OCI-M1 (cell line): Measurements from ENCODE around the gene LIPG.
"Not testable (repeated sequence)": the region's sequence is repeated elsewhere in the genome, so short reads cannot be mapped to it uniquely, and the experiment has no call there.

ENCODE experiments used
- DNase-seq: peaks from one replicate; lab custom pipeline; 2025; lab: John Stamatoyannopoulos, UW

LIPG gene

DNA sequence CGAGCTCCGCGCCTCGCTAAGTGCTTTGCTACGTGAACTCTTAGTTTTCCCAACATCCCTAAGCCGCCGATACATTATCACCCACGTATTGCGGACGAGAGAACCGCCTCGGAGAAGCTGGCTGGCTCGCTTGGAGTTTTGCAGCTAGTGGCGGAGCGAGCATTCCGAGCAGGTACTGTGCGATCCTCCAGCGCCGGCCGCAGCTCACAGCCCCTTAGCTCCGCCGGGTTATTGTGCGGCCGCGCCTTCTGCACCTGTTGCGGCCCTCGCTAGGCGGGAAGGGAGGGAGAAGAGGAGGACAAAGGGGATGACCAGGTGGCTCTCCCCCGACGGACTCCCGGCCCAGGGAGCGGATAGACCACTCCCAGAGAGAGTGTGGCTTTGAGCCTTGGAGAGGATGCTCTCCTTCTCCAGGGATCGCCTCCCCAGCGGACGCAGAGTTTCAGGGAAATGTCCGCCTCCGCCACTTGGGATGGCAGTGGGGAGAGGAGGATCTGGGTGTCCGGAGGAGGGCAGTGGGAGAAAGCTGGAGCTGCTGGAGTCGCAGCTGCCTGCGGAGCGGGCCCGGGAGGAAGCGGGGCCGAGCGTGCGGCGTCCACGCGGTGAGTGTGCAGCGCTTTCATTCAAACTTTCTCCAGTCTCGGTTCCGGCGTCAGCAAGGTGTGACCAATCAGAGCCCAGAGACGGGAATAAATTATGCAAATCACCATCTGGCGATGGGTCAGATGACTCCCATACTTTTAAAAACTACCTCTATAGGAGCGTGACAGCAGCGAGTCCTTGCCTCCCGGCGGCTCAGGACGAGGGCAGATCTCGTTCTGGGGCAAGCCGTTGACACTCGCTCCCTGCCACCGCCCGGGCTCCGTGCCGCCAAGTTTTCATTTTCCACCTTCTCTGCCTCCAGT, at the start of gene LIPG:
Gene LIPG, plus strand, starts transcription at position 769 of the 905 bp plus-strand sequence. CDS start 252 bp downstream, outside the sequence.
- DNase-seq = no peak

DNA sequence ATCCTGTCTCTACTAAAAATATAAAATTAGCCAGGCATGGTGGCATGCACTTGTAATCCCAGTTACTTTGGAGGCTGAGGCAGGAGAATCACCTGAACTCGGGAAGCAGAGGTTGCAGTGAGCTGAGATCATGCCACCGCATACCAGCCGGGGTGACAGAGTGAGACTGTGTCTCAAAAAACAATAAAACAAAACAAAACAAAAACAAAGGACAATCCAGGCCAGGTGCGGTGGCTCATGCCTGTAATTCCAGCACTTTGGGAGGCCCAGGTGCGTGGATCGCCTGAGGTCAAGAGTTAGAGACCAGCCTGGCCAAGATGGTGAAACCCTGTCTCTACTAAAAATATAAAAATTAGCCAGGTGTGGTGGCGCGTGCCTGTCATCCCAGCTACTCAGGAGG, 49.0 kb upstream of the LIPG start:
- not testable (repeated sequence) for DNase-seq

DNA sequence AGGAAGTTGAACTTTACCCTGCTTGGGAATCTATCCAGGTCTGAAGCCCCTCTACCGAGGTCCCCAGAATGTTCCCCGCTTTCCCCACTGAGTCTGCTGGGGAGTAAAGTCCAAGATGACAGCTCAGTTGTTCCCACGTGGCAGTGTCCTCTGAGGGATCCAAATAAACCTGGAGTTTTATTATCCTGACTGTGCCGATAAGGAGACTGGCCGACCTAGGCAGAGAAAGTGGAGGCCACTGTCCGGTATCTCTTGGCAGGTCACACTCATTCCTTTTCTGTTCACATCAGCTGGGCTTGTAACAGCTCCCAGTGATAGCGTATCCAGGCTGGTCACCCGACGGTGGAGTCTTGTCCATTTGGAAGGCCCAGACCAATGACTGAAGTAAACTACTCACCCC, 47.3 kb upstream of the LIPG start:
- peak; percentile 24 for DNase-seq

DNA sequence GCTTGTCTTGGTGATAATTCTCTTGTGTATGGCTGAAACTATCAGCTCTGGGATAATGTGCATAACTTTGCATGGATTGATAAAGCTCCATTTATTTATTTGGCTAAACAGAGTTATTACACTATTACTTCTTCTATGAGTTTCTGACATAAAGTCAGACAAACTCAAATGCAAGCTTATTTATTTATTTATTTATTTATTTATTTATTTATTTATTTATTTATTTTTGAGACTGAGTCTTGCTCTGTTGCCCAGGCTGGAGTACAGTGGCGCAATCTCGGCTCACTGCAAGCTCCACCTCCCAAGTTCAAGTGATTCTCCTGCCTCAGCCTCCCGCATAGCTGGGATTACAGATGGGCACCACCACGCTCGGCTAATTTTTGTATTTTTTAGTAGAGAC, 46.9 kb upstream of the LIPG start:
- DNase-seq = not testable (repeated sequence)

DNA sequence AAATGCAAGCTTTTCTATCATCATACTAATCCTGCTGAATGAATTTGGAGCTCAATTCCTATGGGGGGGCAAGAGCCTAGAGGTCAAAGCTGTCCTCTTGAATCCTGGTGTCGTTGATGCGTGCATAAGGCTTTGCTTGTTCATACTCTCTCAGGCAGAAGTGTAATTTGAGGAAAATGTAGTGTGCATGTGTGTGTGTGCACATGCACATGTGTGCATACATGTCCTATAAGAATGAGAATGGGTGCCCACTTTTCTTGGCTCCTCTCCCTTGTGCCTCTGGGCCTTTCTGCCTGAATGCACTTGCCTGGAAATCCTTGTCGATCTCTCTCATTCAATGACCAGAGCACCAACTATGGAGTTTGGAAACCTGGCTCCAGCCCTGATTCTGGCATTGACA, 46.3 kb upstream of the LIPG start:
- no peak for DNase-seq

DNA sequence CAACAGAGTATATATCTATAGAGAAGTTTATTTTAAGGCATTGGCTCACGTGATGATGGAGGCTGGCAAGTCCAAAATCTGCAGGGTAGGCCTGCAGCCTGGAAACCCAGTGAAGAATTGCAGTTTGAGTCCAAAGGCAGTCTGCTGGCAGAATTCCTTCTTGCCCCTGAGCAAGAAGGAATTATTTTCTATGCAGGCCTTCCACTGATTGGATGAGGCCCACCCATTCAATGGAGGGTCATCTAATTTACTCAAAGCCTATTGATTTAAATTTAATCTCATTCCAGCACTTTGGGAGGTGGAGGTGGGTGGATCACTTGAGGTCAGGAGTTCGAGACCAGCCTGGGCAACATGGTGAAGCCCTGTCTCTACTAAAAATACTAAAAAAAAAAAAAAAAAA, 44.4 kb upstream of the LIPG start:
- no peak for DNase-seq

DNA sequence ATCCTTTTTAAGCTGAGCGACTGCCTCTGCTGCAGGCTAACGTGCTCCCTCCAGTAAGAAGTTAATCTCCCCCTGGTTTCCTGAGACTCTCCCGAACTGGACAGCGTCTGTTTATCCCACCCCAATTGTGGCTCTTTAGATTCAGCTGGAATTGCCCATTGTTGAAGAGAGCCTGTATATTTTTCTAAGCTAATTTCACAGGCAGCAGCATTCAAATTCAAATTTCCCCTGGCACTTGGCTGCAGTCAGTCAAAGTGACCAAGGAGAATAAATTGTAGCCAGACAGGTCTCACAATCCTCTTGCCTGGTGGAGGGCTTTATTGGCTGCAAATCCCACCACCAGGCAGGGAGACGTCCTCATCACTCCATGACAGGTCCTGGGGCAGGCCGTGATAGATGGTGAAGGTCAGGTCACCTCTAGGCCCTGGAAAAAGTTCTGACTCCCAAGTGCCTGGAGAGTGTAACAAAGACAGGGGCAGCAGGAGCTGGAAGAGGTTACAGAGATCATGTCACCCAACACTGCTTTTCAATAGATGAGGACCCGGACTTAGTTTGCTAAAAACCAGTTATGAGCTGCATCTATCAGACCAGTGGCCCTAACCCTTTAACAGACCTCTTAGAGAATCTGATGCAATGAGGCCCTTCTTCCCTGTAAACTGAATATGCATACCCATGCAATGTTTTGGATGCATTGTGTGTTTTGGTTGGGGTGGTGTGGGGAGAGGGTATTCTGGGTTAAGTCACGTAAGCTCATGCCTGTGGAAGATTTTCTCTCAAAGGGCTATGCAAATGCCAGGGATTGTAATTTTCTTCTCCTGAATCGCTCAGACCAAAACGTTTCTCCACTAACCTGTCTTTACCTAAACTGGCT, 42.5 kb upstream of the LIPG start:
- peak; percentile 55 for DNase-seq

DNA sequence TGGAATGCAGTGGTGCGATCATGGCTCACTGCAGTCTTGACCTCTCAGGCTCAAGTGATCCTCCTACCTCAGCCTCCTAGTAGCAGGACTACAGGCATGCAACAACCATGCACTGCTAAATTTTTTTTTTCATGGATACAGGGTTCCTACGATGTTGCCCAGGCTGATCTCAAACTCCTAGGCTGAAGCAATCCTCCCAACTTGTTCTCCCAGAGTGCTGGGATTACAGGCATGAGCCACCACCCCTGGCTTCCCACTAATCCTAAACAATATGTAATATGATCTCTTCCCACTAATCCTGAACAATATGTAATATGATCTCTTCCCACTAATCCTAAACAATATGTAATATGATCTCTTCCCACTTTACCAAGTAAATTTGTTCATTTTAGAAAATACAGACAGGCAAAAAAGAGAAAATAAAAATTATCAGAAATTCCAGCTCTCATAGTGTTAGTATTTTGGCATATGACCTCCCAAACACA, 41.2 kb upstream of the LIPG start:
- DNase-seq = no peak

DNA sequence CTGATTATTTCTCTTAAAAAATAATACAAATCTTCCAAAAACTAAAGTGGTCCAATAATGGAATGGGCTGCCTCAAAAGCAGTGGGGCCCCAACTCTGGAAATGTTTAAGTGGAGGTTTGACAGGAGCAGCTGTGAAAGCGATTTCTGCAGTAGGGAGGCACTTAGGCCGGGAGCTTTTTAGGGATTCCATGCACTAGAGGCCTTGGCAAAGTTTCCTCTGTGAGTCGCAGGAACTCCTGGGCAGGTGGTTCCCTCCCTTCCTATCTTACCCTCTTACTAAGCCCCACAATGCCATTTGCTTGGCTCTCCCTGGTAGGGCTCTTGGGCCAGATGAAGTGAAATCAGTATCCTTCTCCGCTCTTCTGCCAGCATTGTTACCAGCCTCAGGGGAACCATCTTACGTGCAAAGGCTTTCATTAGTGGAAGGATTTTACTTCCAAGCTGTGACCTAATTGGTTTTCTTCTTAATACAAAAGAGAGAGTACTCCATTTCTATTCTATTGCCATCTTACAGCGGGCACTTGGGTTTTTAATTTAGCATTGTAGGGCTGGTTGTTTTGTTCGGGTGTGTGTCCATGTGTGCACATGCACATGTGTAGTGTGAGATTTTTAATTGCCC, 40.5 kb upstream of the LIPG start:
- DNase-seq = no peak

DNA sequence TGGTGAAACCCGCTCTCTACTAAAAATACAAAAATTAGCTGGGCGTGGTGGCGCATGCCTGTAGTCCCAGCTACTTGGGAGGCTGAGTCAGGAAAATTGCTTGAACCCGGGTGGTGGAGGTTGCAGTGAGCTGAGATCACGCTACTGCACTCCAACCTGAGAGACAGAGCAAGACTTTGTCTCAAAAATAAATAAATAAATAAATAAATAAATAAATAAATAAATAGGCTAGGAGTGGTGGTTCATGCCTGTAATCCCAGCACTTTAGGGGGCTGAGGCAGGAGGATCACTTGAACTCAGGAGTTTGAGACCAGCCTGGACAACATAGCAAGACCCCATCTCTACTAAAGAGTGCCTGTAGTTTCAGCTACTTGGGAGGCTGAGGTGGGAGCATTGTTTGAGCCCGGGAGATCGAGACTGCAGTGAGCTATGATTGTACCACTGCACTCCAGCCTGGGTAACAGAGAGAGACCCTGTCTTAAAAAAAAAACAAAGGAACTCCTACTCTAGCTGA, 38.2 kb upstream of the LIPG start:
- DNase-seq = not testable (repeated sequence)

DNA sequence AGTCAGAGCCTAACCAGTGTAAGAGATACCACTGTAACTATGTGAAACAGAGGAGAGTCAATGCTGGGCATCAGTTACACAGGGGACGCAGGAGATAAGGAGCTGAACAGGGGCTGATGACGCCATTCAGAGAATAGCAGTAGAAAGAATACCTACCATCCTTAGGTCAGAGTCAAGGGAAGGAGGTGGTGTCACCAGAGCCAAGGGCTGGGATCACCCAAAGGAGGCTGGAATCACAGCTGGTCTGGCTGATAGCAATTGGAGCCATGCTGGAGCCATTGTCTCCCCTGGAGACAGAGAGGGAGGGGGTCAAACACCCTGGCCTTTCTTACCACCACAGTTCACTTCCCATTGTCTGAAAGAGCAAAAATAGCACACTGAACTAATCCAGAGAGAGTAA, 37.5 kb upstream of the LIPG start:
- DNase-seq = peak; percentile 59

DNA sequence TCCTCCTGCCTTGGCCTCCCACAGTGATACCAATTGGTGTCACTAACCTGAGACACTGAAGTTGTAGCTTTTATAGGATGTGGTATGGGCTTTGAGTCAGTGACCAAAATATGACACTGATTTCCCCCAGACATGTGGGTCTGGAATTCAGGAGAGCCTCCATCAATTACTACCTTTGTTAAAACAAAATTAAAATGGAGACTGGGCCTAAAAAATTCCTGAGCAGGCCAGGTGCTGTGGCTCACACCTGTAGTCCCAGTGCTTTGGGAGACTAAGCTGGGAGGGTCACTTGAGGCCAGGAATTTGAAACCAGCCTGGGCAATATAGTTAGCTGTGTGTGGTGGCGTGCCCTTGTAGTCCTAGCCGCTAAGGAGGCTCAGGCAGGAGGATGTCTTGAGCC, 36.9 kb upstream of the LIPG start:
- DNase-seq = no peak

DNA sequence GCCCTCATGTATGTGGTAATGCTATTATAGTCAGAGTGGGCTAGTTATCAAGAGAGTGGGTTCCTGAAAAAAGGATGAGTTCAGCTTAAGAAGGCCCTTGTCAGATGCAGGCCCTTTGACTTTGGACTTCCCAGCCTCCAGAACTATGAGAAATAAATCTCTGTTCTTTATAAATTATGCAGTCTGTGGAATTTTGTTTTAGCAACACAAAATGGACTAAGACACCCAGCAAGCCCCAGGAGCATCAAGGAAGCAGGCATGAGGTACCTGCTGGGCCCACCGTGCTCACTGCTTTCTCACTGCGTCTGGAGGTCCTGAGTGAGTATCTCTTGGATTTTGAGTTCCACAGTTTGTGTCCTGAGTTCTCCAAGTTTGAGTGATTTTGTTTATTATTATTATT, 35.9 kb upstream of the LIPG start:
- DNase-seq = no peak

DNA sequence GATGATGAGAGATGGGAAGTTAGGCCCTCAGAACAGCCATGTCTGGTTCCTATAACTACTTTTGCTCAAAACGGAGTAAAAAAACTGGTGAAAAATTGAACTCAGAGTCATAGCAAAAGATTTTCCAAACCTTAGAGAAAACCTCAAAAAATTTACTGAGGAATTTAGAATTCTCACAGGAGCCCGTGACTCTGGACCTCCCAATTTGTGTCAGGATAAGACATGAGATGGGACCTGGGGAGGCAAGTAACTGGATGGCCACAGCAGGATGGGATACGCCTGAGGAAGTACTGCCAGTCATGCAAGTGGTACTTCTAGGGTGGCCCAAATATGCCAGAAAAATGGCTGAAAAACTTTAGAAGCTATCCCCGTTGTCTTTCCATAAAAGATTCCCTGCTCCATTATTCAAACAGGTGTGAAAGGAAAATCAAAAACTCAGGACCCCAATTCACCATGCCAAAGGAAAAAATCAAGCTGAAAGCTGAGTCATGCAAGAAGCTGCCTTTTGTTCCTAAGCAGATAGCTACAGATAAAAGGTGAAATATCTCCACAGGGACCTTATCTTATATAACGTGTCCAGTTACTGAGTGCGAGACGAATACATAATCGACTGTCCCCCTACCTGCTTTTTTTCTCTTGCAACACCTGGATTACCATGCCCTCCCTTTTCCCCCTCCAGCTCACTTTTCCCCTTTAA, 34.1 kb upstream of the LIPG start:
- peak; percentile 32 for DNase-seq

DNA sequence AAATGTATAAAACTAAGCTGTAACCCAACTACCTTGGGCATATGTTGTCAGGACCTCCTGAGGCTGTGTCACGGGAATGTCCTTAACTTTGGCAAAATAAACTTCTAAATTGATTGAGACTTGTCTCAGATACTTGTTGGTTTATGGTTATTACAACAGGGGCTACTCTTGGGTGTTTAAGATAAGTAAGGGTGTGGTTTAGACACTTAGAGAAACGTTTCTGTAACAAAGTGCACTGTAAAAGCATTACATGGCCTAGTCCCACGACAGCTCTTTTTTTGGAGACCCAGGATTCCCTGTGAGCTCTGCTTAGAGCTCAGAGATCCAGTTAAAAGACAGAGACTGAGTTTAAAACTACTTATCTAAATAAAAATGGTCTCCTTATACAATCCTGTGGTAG, 32.3 kb upstream of the LIPG start:
- DNase-seq = peak; percentile 80

DNA sequence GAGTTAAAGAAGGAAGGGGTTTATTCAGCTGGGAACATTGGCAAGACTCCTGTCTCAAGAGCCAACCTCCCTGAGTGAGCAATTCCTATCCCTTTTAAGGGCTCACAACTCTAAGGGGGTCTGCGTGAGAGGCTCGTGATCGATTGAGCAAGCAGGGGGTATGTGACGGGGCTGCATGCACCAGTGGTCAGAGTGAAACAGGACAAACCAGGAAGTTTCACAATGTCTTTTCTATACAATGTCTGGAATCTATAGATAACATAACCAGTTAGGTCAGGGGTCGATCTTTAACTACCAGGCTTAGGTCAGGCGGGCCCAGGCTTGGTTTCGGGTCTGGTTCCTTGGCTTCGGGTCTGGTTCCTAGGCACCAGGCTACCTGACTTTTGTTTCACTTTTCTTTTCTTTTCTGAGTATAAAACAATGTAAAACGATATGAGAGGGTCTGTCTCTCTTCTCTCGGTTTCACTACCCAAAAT, 30.1 kb upstream of the LIPG start:
- DNase-seq = peak; percentile 97

DNA sequence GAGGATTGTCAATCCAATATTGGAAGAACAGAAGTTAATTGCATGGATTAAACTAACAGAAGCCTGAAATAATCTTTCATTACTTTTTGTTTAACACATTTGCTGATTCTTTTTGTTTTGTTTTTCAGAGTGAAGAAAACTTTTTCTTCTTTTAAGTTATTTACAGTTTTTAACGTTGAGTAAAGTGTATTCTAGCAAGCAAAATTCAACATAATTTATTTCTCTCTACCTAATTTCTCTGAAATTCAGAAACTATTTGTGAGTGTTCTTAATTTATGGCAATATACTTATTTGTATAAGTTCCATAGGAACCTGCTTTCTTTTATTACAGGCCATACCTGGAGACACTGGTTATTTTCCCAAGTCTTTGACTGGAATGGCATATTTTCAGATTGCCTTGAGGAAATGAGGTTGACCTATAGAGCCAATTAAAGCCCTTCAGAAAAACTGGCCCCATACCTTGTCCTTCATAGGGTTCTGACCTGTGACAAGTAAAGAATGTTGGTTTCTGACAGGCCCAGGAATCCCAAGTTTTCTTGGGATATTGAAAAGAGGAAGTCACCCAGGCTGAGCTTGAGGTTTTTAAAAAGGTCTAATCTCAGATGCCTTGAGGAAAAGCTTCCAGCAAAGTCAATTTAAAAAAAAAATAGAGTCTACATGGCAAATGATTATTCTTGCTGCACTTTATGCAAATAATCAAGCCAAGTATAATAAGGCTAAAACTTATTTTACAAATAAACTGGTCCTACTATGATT, 26.8 kb upstream of the LIPG start:
- peak; percentile 59 for DNase-seq

DNA sequence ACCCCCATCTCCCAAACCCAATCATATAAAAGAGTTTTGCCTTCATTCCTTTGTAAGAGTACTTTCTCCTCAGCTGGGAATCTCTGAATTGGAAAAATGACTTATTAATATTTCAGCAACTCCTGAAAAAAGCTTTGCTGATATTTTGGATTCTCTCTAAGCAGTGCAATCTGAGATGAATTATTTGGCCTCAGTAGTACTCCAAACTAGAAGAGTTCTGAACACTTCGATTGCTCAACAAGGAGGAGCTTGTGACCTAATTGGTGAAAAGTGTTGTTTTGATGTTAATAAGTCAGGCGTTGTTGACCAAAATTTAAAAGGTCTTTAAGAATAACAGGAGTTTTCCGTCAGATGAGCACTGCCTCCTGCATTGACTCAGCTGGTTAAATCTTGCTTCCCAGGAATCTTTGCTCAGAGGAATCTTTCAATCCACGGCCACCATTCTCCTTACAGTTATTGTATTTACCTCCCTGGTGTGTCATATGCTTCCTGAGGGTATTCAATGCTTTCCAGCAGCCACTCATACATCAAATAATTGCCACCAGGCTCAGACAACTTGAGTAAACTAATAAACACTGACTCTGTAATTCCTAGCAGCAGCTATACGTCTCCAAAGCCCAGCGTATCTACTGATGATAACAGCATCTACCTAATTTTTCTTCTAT, 24.5 kb upstream of the LIPG start:
- DNase-seq = no peak

DNA sequence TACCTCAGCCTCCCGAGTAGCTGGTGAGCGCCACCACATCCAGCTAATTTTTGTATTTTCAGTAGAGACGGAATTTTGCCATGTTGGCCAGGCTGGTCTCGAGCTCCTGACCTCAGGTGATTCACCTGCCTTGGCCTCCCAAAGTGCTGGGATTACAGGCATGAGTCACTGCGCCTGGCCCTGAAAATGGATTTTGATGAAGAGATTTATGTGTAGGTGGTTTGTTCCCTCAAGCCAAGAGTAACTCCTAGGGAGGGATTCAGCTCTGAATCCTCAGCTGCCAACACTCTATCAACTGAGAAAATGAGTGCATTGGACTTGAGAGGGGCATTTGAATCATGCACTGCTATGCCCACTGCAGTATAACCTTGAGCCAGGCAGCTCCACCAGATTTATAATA, 17.5 kb upstream of the LIPG start:
- no peak for DNase-seq

DNA sequence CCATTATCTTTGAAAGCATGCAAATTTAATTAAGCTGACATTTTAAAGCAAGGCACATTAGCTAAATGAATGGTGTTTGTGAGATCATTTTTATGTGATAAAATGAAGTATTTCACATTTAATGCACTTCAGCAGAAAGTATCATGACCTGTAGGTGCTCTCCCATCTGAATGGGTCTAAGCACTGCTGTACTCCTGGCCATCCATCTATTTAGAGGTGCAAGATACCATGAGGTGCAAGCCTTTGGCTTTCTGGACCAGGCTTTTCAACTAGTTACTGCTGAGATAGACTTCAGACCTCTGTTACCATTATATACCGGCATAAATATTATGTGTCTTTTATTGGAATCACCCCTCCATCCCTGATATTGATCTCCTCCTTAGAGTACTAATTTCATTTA, 15.6 kb upstream of the LIPG start:
- no peak for DNase-seq
